GM23338 (cell line): Measurements from ENCODE around the gene CRHR1. TPM values are rescaled to one million over a fixed set of nuclear protein-coding genes. Genes with fewer than 3 reads are reported as not detected.

ENCODE experiments used
- ATAC-seq: fragments of 200-7000 bp; cut with Tn5 transposase; 3 replicates; pipeline ENCODE4 v1.9.1; 2020
- DNase-seq: peaks from one replicate; pipeline ENCODE4 v3.0.0-alpha.2; 2015; ENCODE audit warnings: low spot score
- H2AFZ ChIP-seq: fragments of 200-600 bp; sonication (generic); 2 replicates; pipeline ENCODE4 v1.8.0; 2016; ENCODE audit warnings: antibody characterized with exemption, mild to moderate bottlenecking, moderate library complexity
- H3F3A ChIP-seq: fragments of 200-600 bp; sonication (generic); replicated peaks from 2 replicates; pipeline ENCODE4 v1.8.0; 2017; ENCODE audit warnings: antibody characterized with exemption, mixed run types, low read depth
- H3K27ac ChIP-seq: fragments of 200-600 bp; sonication (generic); 2 replicates; pipeline ENCODE4 v1.6.1; 2016; ENCODE audit warnings: low read depth
- H3K27me3 ChIP-seq: fragments of 200-600 bp; sonication (generic); 2 replicates; pipeline ENCODE4 v1.8.0; 2016; ENCODE audit warnings: mild to moderate bottlenecking, mixed run types, moderate library complexity; ENCODE audit not compliant: insufficient read depth
- H3K36me3 ChIP-seq: fragments of 200-600 bp; sonication (generic); 2 replicates; pipeline ENCODE4 v1.8.0; 2016; ENCODE audit warnings: mild to moderate bottlenecking; ENCODE audit not compliant: insufficient read depth
- H3K4me1 ChIP-seq: fragments of 200-600 bp; sonication (generic); 2 replicates; pipeline ENCODE4 v1.8.0; 2016; ENCODE audit warnings: mild to moderate bottlenecking, moderate library complexity; ENCODE audit not compliant: insufficient read depth
- H3K4me2 ChIP-seq: fragments of 200-600 bp; sonication (generic); 2 replicates; pipeline ENCODE4 v1.7.1; 2017; ENCODE audit warnings: mixed run types
- H3K4me3 ChIP-seq: fragments of 200-600 bp; sonication (generic); 2 replicates; pipeline ENCODE4 v1.6.1; 2016; ENCODE audit warnings: mixed run types
- H3K79me2 ChIP-seq: fragments of 200-600 bp; sonication (generic); replicated peaks from 2 replicates; pipeline ENCODE4 v1.8.0; 2017; ENCODE audit warnings: mild to moderate bottlenecking; ENCODE audit not compliant: insufficient read depth
- H3K9me2 ChIP-seq: fragments of 200-600 bp; sonication (generic); 2 replicates; pipeline ENCODE4 v1.8.0; 2017; ENCODE audit not compliant: insufficient read depth
- H4K20me1 ChIP-seq: fragments of 200-600 bp; sonication (generic); replicated peaks from 2 replicates; pipeline ENCODE4 v1.8.0; 2017; ENCODE audit warnings: mild to moderate bottlenecking; ENCODE audit not compliant: insufficient read depth
- H3K27ac Mint-ChIP-seq: 2 replicates; pipeline ENCODE4 v1.8.0; 2020; ENCODE audit warnings: inconsistent platforms, mild to moderate bottlenecking, moderate library complexity, mixed read lengths
- H3K27me3 Mint-ChIP-seq: 3 replicates; pipeline ENCODE4 v1.8.0; 2022; ENCODE audit warnings: low read depth, mild to moderate bottlenecking, moderate library complexity, mixed read lengths, inconsistent platforms; ENCODE audit not compliant: insufficient read depth, poor library complexity
- H3K36me3 Mint-ChIP-seq: 3 replicates; pipeline ENCODE4 v1.8.0; 2021; ENCODE audit warnings: low read depth, mild to moderate bottlenecking, inconsistent platforms, moderate library complexity, mixed read lengths
- H3K4me1 Mint-ChIP-seq: 3 replicates; pipeline ENCODE4 v1.8.0; 2020; ENCODE audit warnings: mild to moderate bottlenecking, inconsistent platforms, mixed read lengths
- H3K4me3 Mint-ChIP-seq: 3 replicates; pipeline ENCODE4 v1.8.0; 2021; ENCODE audit warnings: moderate library complexity, mild to moderate bottlenecking, inconsistent platforms, mixed read lengths
- H3K9me3 Mint-ChIP-seq: 3 replicates; pipeline ENCODE4 v1.8.0; 2020; ENCODE audit warnings: moderate library complexity, mild to moderate bottlenecking, inconsistent platforms, mixed read lengths
- CREB1 ChIP-seq: fragments of 250-450 bp; sonication (Bioruptor Pico); IDR thresholded peaks from 2 replicates; pipeline ENCODE4 v1.5.0; 2020; ENCODE audit warnings: low read depth, mild to moderate bottlenecking, moderate library complexity
- EZH2 ChIP-seq: fragments of 200-600 bp; sonication (generic); IDR thresholded peaks from one replicate; pipeline ENCODE4 v1.8.0; 2017; ENCODE audit warnings: antibody characterized with exemption, mild to moderate bottlenecking, low read depth; ENCODE audit not compliant: unreplicated experiment
- EZH2phosphoT487 ChIP-seq: fragments of 200-600 bp; sonication (generic); IDR thresholded peaks from one replicate; pipeline ENCODE4 v1.8.1; 2018; ENCODE audit warnings: antibody characterized with exemption; ENCODE audit not compliant: unreplicated experiment
- JUNB ChIP-seq: IDR thresholded peaks from one replicate; pipeline ENCODE4 v1.6.1; 2016; ENCODE audit warnings: antibody characterized with exemption; ENCODE audit not compliant: unreplicated experiment
- NANOG ChIP-seq: IDR thresholded peaks from 2 replicates; pipeline ENCODE4 v1.6.1; 2016; ENCODE audit warnings: antibody characterized with exemption, borderline replicate concordance
- POLR2AphosphoS5 ChIP-seq: IDR thresholded peaks from 2 replicates; pipeline ENCODE4 v1.6.1; 2016; ENCODE audit warnings: antibody characterized with exemption, low read depth
- REST ChIP-seq: IDR thresholded peaks from one replicate; pipeline ENCODE4 v1.6.1; 2018; ENCODE audit warnings: antibody characterized with exemption; ENCODE audit not compliant: unreplicated experiment
- STAT1 ChIP-seq: IDR thresholded peaks from one replicate; pipeline ENCODE4 v1.6.1; 2016; ENCODE audit warnings: antibody characterized with exemption; ENCODE audit not compliant: unreplicated experiment
- ZNF114 ChIP-seq: fragments of 250-450 bp; sonication (Bioruptor Pico); IDR thresholded peaks from 2 replicates; pipeline ENCODE4 v1.5.0; 2020; ENCODE audit warnings: mild to moderate bottlenecking, moderate library complexity
- ZNF462 ChIP-seq: fragments of 250-450 bp; sonication (Bioruptor Pico); IDR thresholded peaks from 2 replicates; pipeline ENCODE4 v1.5.0; 2020; ENCODE audit warnings: mild to moderate bottlenecking, moderate library complexity
- polyA plus RNA-seq: library from polyadenylated mRNA; unstranded; fragments of >200 nt; fragmentation: Nextera tagmentation; extraction: Ambion mirVana; gene quantifications from 2 replicates; pipeline ENCODE4 v1.2.1, GENCODE V29; 2016
- total RNA-seq: library from RNA; depleted of rRNA; stranded (reverse); fragments of >200 nt; shearing (Covaris generic); gene quantifications from 2 replicates; pipeline ENCODE4 v1.2.3, GENCODE V29; 2014

CRHR1 gene
- total and polyA plus RNA-seq, 2 experiments from 2014 or later = 0.19 to 0.76 TPM

DNA sequence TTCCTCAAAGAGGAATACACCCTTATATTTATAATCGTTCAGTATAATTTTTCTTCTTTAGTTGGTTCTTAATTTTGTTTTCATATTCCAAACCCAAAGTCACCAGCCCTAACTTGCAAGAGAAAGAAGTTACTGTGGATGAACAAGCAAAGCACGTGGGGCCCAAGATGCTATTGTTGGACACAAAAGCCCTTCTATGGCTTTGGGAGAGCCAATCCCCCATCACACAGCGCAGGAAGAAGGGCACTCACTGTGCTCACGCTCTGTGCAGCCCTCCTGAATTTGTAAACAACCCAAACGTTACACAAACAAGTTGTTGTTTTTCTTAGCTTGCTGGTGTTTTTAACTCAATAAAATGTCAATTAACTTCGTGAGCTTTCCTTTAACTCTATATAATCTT lies 83.1 kb downstream of the CRHR1 start:
- ATAC-seq = no peak
- no peak overlapping the region for H3K4me2 ChIP-seq
- H3K9me3 Mint-ChIP-seq = no peaks in the 10 kb centered on the region
- H3K4me3 ChIP-seq = no peak overlapping the region
- H2AFZ ChIP-seq = peak overlapping the region; percentile 2; the same call in 1 of the 2 replicates
- no peak overlapping the region for H3K4me3 Mint-ChIP-seq
- no peak overlapping the region for H3K27ac Mint-ChIP-seq
- H4K20me1 ChIP-seq = no peaks in the 10 kb centered on the region
- H3F3A ChIP-seq = no peaks in the 10 kb centered on the region
- H3K27ac ChIP-seq = no peak overlapping the region
- no peaks in the 10 kb centered on the region for H3K27me3 ChIP-seq
- H3K4me1 ChIP-seq = peaks cover 22% of the 10 kb centered on the region
- peaks cover 2% of the 10 kb centered on the region for H3K27me3 Mint-ChIP-seq
- H3K36me3 ChIP-seq = no peaks in the 10 kb centered on the region
- no peak for DNase-seq
- no peaks in the 10 kb centered on the region for H3K79me2 ChIP-seq
- no peak for TF ChIP-seq EZH2phosphoT487
- no peak for TF ChIP-seq ZNF114 (CRISPR knock-in tag)
- TF ChIP-seq REST = no peak
- no peak for TF ChIP-seq NANOG
- peaks cover 35% of the 10 kb centered on the region for H3K4me1 Mint-ChIP-seq
- no peaks in the 10 kb centered on the region for H3K36me3 Mint-ChIP-seq
- 0 out of 2 replicates have a peak, but pooled peaks cover 6% of the 10 kb centered on the region for H3K9me2 ChIP-seq

DNA sequence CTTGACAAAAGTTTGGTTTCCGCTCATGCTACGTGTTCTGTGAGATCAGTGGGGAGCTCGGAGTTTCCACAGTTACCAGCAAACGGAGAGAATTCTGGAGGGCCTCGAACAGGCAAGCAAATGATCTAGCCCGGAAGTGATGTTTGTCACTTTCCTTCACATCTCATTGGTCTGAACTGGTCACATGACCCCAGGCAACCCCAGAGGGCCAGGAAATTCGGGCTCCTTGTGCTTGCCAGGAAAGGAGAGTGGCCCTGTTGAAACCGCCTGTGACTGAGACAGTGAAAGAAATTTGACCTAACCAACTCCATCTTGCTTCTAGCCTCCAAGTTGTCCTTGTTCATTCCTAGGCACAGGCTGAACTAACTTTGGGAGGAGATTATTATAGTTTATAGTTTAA lies 83.6 kb downstream of the CRHR1 start:
- peaks cover 22% of the 10 kb centered on the region for H3K4me1 ChIP-seq
- H3K9me3 Mint-ChIP-seq = no peaks in the 10 kb centered on the region
- no peaks in the 10 kb centered on the region for H3K79me2 ChIP-seq
- no peaks in the 10 kb centered on the region for H3K36me3 ChIP-seq
- H3K27me3 ChIP-seq = no peaks in the 10 kb centered on the region
- no peak for ATAC-seq
- H2AFZ ChIP-seq = peak overlapping the region; percentile 2; the same call in 1 of the 2 replicates
- no peak overlapping the region for H3K27ac Mint-ChIP-seq
- no peak overlapping the region for H3K4me3 Mint-ChIP-seq
- H3K4me1 Mint-ChIP-seq = peaks cover 35% of the 10 kb centered on the region
- H3K4me3 ChIP-seq = no peak overlapping the region
- no peaks in the 10 kb centered on the region for H3F3A ChIP-seq
- H3K36me3 Mint-ChIP-seq = no peaks in the 10 kb centered on the region
- H3K4me2 ChIP-seq = no peak overlapping the region
- peak; percentile 42 for DNase-seq
- H3K27me3 Mint-ChIP-seq = peaks cover 2% of the 10 kb centered on the region
- H3K27ac ChIP-seq = no peak overlapping the region
- H4K20me1 ChIP-seq = no peaks in the 10 kb centered on the region
- 0 out of 2 replicates have a peak, but pooled peaks cover 6% of the 10 kb centered on the region for H3K9me2 ChIP-seq
- no peak for TF ChIP-seq STAT1
- no peak for TF ChIP-seq ZNF114 (CRISPR knock-in tag)
- TF ChIP-seq POLR2AphosphoS5 = no peak
- no peak for TF ChIP-seq EZH2
- TF ChIP-seq NANOG = no peak
- no peak for TF ChIP-seq ZNF462
- TF ChIP-seq CREB1 (CRISPR knock-in tag) = no peak
- TF ChIP-seq JUNB = no peak
